Hypothalamus (tissue), 51 donors: ENCODE data around the gene FNIP2.
"Not testable (repeated sequence)": the region's sequence is repeated elsewhere in the genome, so short reads cannot be mapped to it uniquely, and the experiment has no call there.

Experiments used
- DNase-seq, 51 donors: peaks; one replicate each; lab custom pipeline; 2025; lab: John Stamatoyannopoulos, UW

The FNIP2 gene

GRCh38 chr4:158787709-158788475 is 19.1 kb downstream of the FNIP2 start:
- DNase-seq: no peak

DNA sequence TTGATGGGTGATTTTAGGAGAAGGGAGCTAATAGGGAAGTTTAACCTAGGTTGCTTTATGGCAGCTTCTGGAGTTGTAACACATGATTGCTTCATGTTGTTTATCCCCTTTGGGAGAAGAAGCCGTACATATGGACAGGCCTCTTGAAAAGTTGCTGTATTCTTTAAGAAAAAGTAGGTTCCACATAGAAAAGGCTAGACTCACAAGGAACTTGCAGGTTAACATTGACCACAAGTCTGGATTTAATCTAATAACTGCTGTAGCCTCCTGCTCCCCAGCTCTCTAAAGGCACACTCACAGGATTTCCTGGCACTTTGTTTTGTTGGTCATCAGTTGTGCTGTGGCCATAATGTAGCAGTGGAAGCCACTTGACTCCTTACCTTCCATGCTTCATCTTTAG is 19.7 kb downstream of the FNIP2 start:
- DNase-seq: peak in 1 of 51 donors; percentile 16

DNA sequence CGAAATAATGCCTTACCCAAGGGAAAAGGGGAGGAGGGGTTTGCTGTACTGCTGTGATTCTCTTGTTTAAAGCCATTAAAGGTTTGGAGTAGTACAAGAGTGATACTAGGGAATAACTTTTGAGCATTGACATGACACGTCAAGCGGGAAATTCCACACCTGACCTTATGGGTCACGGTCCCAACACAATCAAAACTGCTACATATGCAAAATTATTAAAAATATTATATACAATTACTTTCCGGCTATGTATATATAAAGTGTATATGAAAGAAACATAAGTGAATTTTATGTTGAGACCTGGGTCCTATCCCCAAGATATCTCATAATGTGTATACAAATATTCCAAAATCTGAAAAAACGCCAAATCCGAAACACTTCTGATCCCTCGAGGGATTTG is 21.0 kb downstream of the FNIP2 start:
- DNase-seq: no peak

GRCh38 chr4:158793021-158793420 is 24.2 kb downstream of the FNIP2 start:
- DNase-seq: no peak

DNA sequence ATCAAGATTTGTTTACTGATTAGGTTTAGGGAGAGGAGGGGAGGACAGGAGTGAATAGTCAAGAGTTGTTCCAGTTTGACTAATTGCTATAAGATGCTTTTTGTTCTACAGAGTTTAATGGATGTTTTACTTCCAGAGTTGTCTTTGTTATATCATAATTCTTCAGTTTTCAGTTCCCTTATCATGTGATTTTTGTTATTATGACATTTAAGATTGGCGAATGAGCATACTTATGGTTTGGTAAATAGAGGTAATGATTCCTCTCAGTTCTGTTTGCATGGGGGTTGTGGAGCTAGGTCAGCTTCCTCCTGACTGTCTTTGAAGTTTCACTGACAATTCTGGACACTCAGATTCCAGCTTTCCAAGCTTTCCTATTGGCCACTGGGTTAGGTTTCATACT is 24.6 kb downstream of the FNIP2 start:
- not testable (repeated sequence) for DNase-seq

- peak in 1 of 51 donors; percentile 26 for DNase-seq
Measured at GRCh38 chr4:158796370-158797140, 27.7 kb downstream of the FNIP2 start.

DNA sequence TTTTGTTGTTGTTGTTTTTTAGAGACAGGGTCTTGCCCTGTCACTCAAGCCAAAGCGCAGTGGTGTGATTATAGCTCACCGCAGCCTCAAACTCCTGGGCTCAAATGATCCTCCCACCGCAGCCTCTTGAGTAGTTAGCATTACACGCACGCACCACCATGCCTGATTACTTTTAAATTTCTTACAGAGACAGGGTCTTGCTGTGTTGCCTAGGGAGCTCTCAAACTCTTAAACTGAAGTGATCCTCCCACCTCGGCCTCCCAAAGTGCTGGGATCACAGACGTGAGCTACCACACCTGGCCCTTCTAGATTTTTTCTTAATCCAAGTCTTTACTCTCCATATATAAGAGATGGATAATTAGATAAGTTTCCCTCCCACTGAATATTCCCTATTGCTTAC is 29.2 kb downstream of the FNIP2 start:
- DNase-seq: no peak

DNA sequence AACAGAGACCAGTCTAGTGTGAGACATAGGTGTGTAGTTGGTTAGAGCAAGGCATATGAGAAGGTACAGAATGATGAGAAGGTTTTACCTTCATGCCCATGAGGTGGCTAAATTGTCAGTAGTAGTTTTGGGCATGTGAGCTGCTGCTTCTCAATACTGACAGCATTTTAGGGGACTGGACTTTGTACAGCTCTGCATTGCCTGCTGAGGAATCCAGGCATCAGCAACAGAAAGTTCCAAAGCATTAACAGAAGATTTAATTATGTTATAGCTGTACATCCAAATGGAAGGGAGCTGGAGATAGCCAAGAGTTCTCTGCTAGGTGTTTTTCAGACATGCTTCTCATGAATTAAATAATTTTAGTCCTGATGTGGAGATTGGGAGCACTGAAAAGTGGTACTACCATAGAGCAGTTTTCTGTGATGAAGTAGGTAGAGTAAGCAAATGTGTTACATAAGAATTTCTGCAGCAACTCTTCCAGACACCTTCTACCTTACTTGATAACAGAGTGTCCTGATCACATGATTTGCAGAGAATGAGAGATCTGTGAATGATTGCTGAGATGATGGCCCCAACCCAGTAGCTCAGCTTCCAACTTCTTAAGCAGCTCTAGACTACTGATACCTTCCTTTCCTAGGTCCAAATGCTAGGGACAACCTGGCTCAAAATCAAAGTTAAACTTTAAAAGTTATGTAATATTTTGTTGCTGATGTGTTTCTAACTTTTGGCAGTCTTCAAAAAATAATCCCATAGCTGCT is 30.4 kb downstream of the FNIP2 start:
- DNase-seq: no peak

DNA sequence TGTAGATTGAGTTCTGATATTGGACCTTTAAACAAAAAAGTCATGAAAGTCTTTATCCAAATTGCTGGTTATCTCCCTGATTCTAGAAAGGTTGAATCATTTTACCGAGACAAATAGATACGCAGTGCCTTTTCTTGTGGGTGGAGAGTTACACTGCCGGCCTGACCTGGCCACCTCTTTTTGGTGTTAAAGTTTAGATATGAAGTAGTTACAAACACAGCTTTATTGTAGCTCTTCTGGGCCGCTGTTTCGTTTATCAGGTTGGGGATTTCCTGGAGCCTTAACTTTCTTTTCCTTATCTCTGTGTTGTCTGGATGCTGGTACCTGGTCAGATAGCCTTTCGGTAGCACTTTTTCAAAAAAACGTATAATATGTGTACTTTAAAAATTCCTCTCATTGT is 31.0 kb downstream of the FNIP2 start:
- DNase-seq: no peak

GRCh38 chr4:158801066-158801465 is 32.2 kb downstream of the FNIP2 start:
- no peak for DNase-seq

DNA sequence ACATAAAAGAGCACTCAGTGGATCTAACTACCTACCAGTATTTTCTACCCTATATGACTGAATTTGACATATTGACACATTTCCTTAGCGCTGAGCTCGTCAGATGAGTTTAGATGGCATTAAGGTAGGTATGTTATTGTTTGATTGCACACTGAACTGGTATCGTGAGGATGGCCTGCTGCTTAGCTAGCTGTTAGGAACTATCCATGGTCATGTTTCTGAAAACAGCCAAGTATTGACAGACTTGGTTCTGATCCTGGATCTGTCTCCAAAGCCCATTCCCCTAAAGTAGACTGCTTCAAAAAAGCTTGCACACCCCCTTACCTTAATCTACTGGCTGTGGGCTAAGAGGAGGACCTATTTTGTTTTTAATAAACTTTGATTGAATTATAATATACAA is 32.9 kb downstream of the FNIP2 start:
- DNase-seq: no peak

GRCh38 chr4:158802914-158803313 is 34.1 kb downstream of the FNIP2 start:
- no peak for DNase-seq

- peak in 1 of 51 donors; percentile 46 for DNase-seq
Measured at GRCh38 chr4:158805635-158806471, 37.0 kb downstream of the FNIP2 start.

DNA sequence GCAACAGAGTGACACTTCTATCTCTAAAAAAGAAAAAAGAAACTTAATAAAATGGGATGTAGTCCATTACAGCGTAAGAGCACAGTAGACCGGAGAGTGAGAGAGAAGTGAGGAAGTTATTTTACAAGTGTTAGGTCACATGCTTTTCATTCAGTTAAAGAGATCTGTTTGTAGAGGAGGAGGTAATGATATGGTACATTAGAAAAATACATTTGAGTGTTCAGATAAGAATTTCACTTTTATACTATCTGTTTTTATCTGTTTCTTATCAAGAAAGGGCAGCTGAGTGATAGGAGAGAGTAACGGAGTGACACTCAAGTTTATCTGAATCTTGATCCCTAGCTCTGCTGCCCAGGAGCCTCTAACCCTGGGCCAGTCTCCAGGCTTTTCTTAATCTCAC is 38.9 kb downstream of the FNIP2 start:
- DNase-seq: no peak

DNA sequence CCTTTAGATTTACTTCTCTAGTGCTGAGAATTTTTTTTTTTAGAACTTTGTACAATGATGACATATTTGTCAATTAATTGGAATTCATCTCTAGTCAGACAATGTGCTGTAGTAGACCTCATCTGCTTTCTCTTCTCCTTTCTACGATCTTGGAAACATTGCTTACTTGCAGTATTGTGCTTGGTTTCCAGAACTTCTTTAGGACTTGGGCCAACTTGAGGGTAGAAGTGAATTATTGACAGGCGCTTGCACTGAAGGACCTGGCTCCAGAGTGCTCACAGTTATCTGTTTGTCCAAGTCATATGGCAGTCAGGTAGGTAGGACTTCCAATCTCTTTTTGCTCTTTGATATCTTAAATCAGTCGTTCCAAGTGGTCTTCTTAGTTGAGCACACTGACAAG is 39.6 kb downstream of the FNIP2 start:
- no peak for DNase-seq

DNA sequence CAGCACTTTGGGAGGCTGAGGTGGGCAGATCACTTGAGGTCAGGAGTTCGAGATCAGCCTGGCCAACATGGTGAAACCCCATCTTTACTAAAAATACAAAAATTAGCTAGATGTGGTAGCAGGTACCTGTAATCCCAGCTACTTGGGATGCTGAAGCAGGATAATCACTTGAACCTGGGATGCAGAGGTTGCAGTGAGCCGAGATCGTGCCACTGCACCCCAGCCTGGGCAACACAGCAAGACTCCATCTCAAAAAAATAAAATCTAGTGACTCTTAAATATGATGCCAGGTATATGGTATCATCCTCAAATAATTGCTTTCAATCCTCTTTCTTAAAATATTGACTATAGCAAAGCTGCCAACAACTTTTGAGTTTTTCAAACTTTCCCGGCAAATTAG is 40.4 kb downstream of the FNIP2 start:
- DNase-seq: not testable (repeated sequence)

- no peak for DNase-seq
Measured at GRCh38 chr4:158809611-158810486, 41.0 kb downstream of the FNIP2 start.

DNA sequence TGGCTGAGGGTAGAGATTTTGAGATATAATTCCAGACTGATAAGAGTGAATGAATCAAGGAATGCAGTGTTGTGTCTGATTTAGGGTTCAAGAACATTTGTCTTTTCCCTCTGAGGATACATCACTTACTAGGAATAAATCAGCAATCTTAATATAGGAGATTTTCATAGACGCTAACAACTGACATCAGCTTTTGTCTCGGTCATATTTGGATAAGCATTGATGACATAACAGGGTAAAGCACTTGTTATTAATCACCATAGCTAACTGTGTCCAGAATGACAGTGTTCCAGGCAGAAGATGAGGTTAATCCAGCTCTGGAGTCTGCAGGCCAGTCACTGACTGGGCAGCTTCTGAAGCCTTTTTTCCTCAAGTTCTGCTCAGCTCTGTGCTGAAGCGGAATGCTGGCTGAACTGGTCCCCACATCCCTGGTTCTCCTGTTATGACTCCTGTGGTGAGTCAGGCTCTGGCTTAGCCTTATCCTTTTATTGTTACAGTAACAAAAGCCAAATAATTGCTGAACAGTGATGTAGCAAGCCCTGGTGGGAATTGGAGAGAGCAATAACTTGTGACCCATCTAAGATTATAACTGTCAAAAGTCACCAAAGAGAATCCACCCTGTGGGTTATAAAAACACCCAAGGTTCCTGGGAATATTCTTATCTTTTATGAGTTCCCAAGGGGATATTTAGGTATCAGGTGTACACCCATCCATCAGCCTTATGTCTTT is 41.8 kb downstream of the FNIP2 start:
- peak in 2 of 51 donors; percentile 22 to 29 for DNase-seq

- no peak for DNase-seq
Measured at GRCh38 chr4:158811216-158811540, 42.4 kb downstream of the FNIP2 start.
